Fibroblast of the conjunctiva (primary cell): ENCODE measurements around the gene CPB1.
"Not testable (repeated sequence)": the region's sequence is repeated elsewhere in the genome, so short reads cannot be mapped to it uniquely, and the experiment has no call there.

Experiments
- DNase-seq: peaks from one replicate; pipeline ENCODE4 v3.0.0-alpha.2; 2010; ENCODE audit warnings: low read depth

Gene CPB1

GRCh38 chr3:148827585-148827984, at the start of gene CPB1:
TSS of gene CPB1 (plus strand) at chr3:148827811. CDS start at chr3:148827824, 13 bp downstream.
- no peak for DNase-seq

- no peak for DNase-seq
These were observed 48.7 kb upstream of the CPB1 start for GRCh38 chr3:148778926-148779325.

GRCh38 chr3:148785026-148785425, 42.6 kb upstream of the CPB1 start:
- DNase-seq, result not testable (repeated sequence)

GRCh38 chr3:148786159-148786558, 41.5 kb upstream of the CPB1 start:
- not testable (repeated sequence) for DNase-seq

GRCh38 chr3:148789146-148789545, 38.5 kb upstream of the CPB1 start:
- DNase-seq, result no peak

- no peak for DNase-seq
These were observed 37.7 kb upstream of the CPB1 start for GRCh38 chr3:148789906-148790305.

GRCh38 chr3:148790370-148790769, 37.2 kb upstream of the CPB1 start:
- no peak for DNase-seq

- DNase-seq, result no peak
These were observed 36.5 kb upstream of the CPB1 start for GRCh38 chr3:148790851-148791735.

- DNase-seq, result no peak
These were observed 35.7 kb upstream of the CPB1 start for GRCh38 chr3:148791920-148792319.

GRCh38 chr3:148792516-148792915, 35.1 kb upstream of the CPB1 start:
- DNase-seq, result no peak

GRCh38 chr3:148796799-148797198, 30.8 kb upstream of the CPB1 start:
- no peak for DNase-seq

- DNase-seq, result no peak
These were observed 29.8 kb upstream of the CPB1 start for GRCh38 chr3:148797795-148798194.

GRCh38 chr3:148800414-148800813, 27.2 kb upstream of the CPB1 start:
- DNase-seq, result no peak

GRCh38 chr3:148809835-148810234, 17.8 kb upstream of the CPB1 start:
- no peak for DNase-seq

GRCh38 chr3:148815316-148816110, 12.1 kb upstream of the CPB1 start:
- no peak for DNase-seq

GRCh38 chr3:148816427-148816826, 11.2 kb upstream of the CPB1 start:
- DNase-seq, result no peak

GRCh38 chr3:148816981-148817525, 10.6 kb upstream of the CPB1 start:
- no peak for DNase-seq

- no peak for DNase-seq
These were observed 7.0 kb upstream of the CPB1 start for GRCh38 chr3:148820361-148821245.

- no peak for DNase-seq
These were observed 4.6 kb upstream of the CPB1 start for GRCh38 chr3:148823026-148823425.

GRCh38 chr3:148825476-148825875, 2.1 kb upstream of the CPB1 start:
- no peak for DNase-seq

GRCh38 chr3:148828136-148828690, 602 bp downstream of the CPB1 start:
- no peak for DNase-seq
